ENCODE data around the gene ILDR1. TPM values are rescaled to one million over a fixed set of nuclear protein-coding genes. Genes with fewer than 3 reads are reported as not detected.

ILDR1 gene
- total RNA-seq, 1 donor from 2014 or later, result 0.20 TPM

DNA sequence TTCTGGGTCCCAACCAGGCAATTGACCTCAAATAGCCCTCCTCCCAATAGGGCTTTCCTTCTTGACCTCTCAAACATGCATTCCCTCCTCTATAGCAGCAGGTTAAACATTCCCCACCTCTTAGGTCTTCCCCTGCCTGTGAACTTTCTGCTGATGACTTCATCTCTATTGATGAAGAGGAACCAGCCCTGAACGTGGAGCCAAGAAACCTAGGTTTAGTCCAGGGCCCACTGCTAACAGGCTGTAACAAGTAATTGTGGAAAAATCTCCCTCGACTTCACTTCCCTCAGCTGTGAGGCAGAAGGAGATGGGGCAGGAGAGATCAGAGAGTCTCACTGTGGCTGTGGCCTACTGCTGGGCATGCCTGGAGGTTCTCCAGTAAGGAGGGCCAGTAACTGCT is 24.7 kb downstream of the ILDR1 start:
- intact Hi-C loops (cut with micrococcal nuclease), result no loop called here
- ATAC-seq (no peak), DNase-seq (no peak)

GRCh38 chr3:121996441-121996840 is 25.6 kb downstream of the ILDR1 start:
- DNase-seq, result no peak
- intact Hi-C loops (cut with micrococcal nuclease), result no loop called here

GRCh38 chr3:121995161-121996137 is 26.6 kb downstream of the ILDR1 start:
- peak; percentile 82 for ATAC-seq
- DNase-seq, result peak; percentile 56

More at GRCh38 chr3:121996441-121996840, 25.6 kb downstream of the ILDR1 start:
- ATAC-seq, result no peak

GRCh38 chr3:121994551-121994950 is 27.5 kb downstream of the ILDR1 start:
- no peak for DNase-seq
- no peak for ATAC-seq
- intact Hi-C loops (cut with micrococcal nuclease), result no loop called here

More at GRCh38 chr3:121995161-121996137, 26.6 kb downstream of the ILDR1 start:
- intact Hi-C loops (cut with micrococcal nuclease), result no loop called here

DNA sequence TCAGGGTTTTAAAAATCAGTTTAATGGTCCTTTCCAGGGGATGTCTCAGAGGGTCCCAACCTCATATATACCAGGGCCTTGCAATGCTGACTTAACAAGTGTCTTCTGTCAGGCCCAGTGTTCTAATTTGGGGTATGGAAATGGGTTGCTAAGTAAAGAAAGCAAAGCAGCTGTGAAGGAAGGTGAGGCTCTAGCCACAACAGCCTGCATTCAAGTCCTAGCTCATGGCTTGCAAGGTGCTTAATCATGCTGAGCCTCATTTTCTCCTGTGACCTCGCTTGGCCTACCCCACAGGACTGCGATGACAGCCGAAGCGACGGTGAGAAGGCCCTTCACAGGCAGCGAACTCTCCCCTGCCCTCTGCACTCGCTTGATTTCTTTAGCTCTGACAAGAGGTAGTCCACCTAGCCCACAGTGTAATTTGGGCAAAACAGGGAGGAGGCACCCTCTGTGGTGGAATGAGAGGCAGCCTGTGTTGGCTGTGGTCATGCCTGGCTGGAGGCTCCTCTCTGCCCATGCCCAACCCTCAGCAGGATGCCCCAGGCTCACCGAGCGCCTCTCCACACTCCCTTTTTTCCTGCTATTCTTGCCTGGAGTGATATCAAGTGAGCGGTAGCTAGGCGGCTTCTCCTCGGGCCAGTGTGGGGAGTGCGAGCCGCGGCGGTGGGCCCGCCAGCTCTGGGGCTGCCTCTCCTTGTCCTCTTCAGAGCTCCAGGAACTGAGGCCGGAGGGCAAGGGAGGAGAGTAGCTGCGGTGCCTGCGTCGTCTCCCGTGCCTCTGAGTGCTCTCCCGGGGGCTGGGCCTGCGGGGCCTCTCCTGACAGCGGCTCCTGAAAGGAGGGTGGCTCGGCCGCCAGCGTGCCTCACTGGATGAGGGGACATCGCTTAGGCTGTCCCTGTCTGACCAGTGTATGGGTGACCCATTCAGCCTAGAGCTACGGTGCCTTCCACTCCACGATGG is 29.2 kb downstream of the ILDR1 start:
- ATAC-seq, result no peak
- intact Hi-C loops (cut with micrococcal nuclease), result no loop called here
- DNase-seq, result no peak

DNA sequence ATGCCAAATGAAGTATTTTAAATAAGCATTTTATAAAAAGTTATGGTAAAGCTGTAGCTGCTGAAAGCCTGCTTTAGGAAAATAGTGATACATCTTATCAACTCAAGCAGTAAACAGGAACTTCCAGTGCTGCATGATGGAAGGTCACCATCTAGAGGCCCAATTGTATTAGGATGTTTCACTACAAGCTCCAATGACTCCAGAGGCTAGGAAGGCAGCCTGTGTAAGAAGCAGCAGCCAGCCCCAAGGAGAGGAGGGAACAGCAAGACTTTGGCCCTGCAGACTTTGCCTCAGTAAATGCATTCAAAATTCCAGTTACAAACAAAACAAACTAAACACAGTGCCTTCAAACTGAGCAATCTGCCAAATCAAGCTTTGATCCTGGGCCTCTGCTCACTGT is 32.1 kb downstream of the ILDR1 start:
- intact Hi-C loops (cut with micrococcal nuclease), result no loop called here
- DNase-seq (no peak), ATAC-seq (peak; percentile 37)

DNA sequence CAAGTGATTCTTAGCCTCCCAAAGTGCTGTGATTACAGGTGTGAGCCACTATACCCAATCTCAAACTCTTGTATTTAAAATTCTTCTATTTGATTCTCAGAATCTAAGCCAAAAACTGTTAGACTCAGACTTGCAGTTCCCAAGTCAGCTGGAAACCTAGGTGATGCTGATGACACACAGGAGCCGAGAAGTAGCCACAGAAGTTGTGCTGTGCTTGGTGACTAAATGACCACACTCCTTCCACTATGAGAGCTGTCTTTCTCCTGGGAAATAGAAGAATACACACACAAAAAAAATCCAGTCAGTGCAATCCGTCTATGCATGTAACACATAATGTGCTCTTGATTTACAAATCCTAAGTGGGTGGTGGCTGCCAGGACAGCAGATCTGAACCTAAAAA is 33.9 kb downstream of the ILDR1 start:
- intact Hi-C loops (cut with micrococcal nuclease), result no loop called here
- ATAC-seq, result no peak
- DNase-seq, result no peak

DNA sequence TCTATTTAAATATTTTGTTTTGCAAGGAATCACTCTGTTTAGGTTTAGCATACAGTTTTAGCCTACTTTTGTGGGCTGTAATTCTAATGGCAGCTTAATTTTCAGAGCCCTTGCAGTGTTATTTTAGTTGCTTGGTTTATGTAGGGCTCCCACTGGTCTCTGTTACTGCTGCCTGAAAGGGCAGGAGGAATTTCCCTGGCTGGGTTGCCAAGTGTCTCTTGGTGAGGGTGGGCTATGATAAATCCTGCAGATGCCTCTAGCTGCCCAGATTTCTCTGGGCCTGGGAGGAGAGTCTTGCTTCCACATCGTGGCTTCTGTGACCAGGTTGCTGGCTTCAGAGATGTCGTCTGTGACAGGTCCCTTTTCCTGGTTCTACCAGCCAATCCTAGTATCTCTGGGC is 36.2 kb downstream of the ILDR1 start:
- intact Hi-C loops (cut with micrococcal nuclease), result no loop called here
- DNase-seq, result no peak
- no peak for ATAC-seq

- no peak for DNase-seq
- no peak for ATAC-seq
- intact Hi-C loops (cut with micrococcal nuclease), result no loop called here
These were observed 40.6 kb downstream of the ILDR1 start for GRCh38 chr3:121981473-121981872.

DNA sequence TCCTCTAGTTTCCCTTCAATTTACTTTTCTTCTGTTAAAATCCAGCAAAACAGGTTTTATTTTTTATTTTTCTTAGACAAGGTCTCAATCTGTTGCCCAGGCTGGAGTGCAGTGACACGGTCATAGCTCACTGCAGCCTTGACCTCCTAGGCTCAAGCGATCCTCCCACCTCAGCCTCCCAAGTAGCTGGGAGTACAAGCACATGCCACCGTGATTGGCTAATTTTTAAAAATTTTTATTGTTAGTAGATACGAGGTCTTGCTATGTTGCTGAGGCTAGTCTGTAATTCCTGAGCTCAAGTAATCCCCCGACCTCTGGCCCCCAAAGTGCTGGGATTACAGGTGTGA is 41.6 kb downstream of the ILDR1 start:
- intact Hi-C loops (cut with micrococcal nuclease), result no loop called here
- ATAC-seq, result no peak
- no peak for DNase-seq

- DNase-seq (no peak), ATAC-seq (no peak)
- intact Hi-C loops (cut with micrococcal nuclease), result no loop called here
These were observed 42.2 kb downstream of the ILDR1 start for GRCh38 chr3:121979734-121980449.

GRCh38 chr3:121979246-121979645 is 42.8 kb downstream of the ILDR1 start:
- intact Hi-C loops (cut with micrococcal nuclease), result no loop called here
- ATAC-seq (no peak), DNase-seq (no peak)

- DNase-seq, result no peak
- no peak for ATAC-seq
- intact Hi-C loops (cut with micrococcal nuclease), result no loop called here
These were observed 45.3 kb downstream of the ILDR1 start for GRCh38 chr3:121976727-121977126.

- no peak for DNase-seq
- no peak for ATAC-seq
- intact Hi-C loops (cut with micrococcal nuclease), result no loop called here
These were observed 46.2 kb downstream of the ILDR1 start for GRCh38 chr3:121975702-121976302.

- ATAC-seq (no peak), DNase-seq (no peak)
- intact Hi-C loops (cut with micrococcal nuclease), result no loop called here
These were observed 47.4 kb downstream of the ILDR1 start for GRCh38 chr3:121974601-121975111.

DNA sequence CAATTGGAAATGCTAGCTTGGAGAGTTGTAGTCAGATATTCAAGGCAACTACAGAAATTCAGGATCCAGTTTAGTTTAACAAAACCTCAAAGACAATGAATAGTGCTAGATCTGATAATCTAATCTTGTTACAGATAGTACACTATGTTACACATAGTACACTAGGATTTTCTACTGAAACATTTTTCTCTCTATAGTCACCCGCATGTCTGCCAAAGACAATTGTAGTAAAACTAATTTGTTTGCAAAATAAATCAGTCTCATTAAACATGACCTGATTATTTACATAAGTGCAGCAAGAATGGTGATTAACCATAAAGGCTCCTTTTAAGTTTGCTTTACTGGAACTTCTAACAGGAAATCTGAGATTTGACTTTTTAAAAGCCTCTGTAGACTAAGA is 52.0 kb downstream of the ILDR1 start:
- intact Hi-C loops (cut with micrococcal nuclease), result no loop called here
- ATAC-seq (no peak), DNase-seq (no peak)

GRCh38 chr3:121969631-121970030 is 52.4 kb downstream of the ILDR1 start:
- intact Hi-C loops (cut with micrococcal nuclease), result no loop called here
- no peak for ATAC-seq
- DNase-seq, result no peak

DNA sequence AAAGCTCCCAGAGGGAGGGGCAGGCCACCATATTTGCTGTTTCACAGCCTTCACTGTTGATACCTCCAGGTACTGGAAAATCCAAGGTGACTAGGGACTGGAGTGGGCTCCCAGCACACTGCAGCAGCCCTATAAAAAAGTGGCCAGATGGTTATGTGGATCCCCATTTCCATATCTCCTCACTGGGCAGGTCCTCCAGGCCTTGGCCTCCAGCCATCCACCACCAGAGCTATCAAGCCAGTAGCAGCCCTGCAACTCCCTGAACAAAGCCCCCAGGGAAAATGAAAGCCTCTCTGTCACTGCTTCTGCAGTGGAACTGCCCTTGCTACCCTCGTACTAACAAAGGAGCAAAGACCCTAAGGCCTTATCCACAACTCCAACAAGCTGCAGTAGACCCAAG is 58.4 kb downstream of the ILDR1 start:
- ATAC-seq, result no peak
- intact Hi-C loops (cut with micrococcal nuclease), result no loop called here
- DNase-seq, result no peak

GRCh38 chr3:121962443-121962842 is 59.6 kb downstream of the ILDR1 start:
- DNase-seq (no peak), ATAC-seq (no peak)
- intact Hi-C loops (cut with micrococcal nuclease), result no loop called here
